HepG2 (cell line): Measurements from ENCODE around the gene SRXN1. TPM values are rescaled to one million over a fixed set of nuclear protein-coding genes. Genes with fewer than 3 reads are reported as not detected.

Experiments used
- CTCF ChIP-seq: sonication (generic); formaldehyde crosslinking; IDR thresholded peaks from 2 replicates; pipeline ENCODE4 v1.5.0; 2020; ENCODE audit warnings: mild to moderate bottlenecking, missing genetic modification reagents, moderate library complexity
- DBP ChIP-seq: sonication (generic); formaldehyde crosslinking; IDR thresholded peaks from 2 replicates; pipeline ENCODE4 v1.4.0; 2020; ENCODE audit warnings: missing genetic modification reagents; ENCODE audit errors: not compliant biosample characterization
- E2F5 ChIP-seq: sonication (generic); formaldehyde crosslinking; conservative IDR thresholded peaks from 2 replicates; pipeline ENCODE4 v1.4.0; 2020; ENCODE audit warnings: missing genetic modification reagents
- FOXK1 ChIP-seq: sonication (generic); formaldehyde crosslinking; IDR thresholded peaks from 2 replicates; pipeline ENCODE4 v1.4.0; 2020; ENCODE audit warnings: low read depth, missing genetic modification reagents, borderline replicate concordance
- GTF3A ChIP-seq: sonication (generic); formaldehyde crosslinking; conservative IDR thresholded peaks from 2 replicates; pipeline ENCODE4 v1.4.0; 2020; ENCODE audit warnings: mild to moderate bottlenecking, missing genetic modification reagents
- HNF1B ChIP-seq: sonication (generic); formaldehyde crosslinking; IDR thresholded peaks from 2 replicates; pipeline ENCODE4 v1.5.1; 2020; ENCODE audit warnings: mild to moderate bottlenecking, moderate library complexity, missing genetic modification reagents
- KLF13 ChIP-seq: sonication (generic); formaldehyde crosslinking; IDR thresholded peaks from 2 replicates; pipeline ENCODE4 v1.4.0; 2020; ENCODE audit warnings: mild to moderate bottlenecking, missing genetic modification reagents
- MAZ ChIP-seq, 2 experiments: sonication (generic) in 1 of 2; formaldehyde crosslinking in 1 of 2; IDR thresholded peaks; 2 replicates each; pipeline versions ENCODE4 v1.5.0 to v1.6.1; 2012 to 2020; ENCODE audit warnings: low read depth in 2 of 2, mild to moderate bottlenecking in 2 of 2, borderline replicate concordance in 1 of 2, improper control_type of control experiment in 1 of 2, low read length in 1 of 2, missing genetic modification reagents in 1 of 2, moderate library complexity in 1 of 2
- MED8 ChIP-seq: sonication (generic); formaldehyde crosslinking; IDR thresholded peaks from 2 replicates; pipeline ENCODE4 v1.8.1; 2023; ENCODE audit warnings: mild to moderate bottlenecking, missing genetic modification reagents; ENCODE audit not compliant: insufficient replicate concordance
- MTERF4 ChIP-seq: sonication (generic); formaldehyde crosslinking; IDR thresholded peaks from 2 replicates; pipeline ENCODE4 v1.8.0; 2023; ENCODE audit warnings: mild to moderate bottlenecking, missing genetic modification reagents
- NFYC ChIP-seq: IDR thresholded peaks from 2 replicates; pipeline ENCODE4 v1.6.1; 2016; ENCODE audit warnings: missing genetic modification reagents, missing compliant biosample characterization
- NR3C1 ChIP-seq: sonication (generic); formaldehyde crosslinking; IDR thresholded peaks from 2 replicates; pipeline ENCODE4 v1.4.0; 2020; ENCODE audit warnings: missing genetic modification reagents
- TCF12 ChIP-seq, 2 experiments: fragments of 450-650 bp in 1 of 2; sonication (generic) in 1 of 2; formaldehyde crosslinking in 1 of 2; IDR thresholded peaks; 2 replicates each; pipeline versions ENCODE4 v1.6.1 to v1.8.0; 2017 to 2022; ENCODE audit warnings: antibody characterized with exemption in 1 of 2, mild to moderate bottlenecking in 1 of 2, missing genetic modification reagents in 1 of 2, moderate library complexity in 1 of 2
- TCF7 ChIP-seq: sonication (generic); IDR thresholded peaks from 2 replicates; pipeline ENCODE4 v1.6.1; 2016; ENCODE audit warnings: antibody characterized with exemption, low read depth
- U2AF2 ChIP-seq: fragments of 200-400 bp; formaldehyde crosslinking; IDR thresholded peaks from 2 replicates; pipeline ENCODE4 v1.6.1; 2017; ENCODE audit warnings: low read depth, mild to moderate bottlenecking, low read length
- YEATS4 ChIP-seq: sonication (generic); formaldehyde crosslinking; IDR thresholded peaks from 2 replicates; pipeline ENCODE4 v1.4.0; 2020; ENCODE audit warnings: missing genetic modification reagents, borderline replicate concordance
- ZNF10 ChIP-seq: sonication (generic); formaldehyde crosslinking; IDR thresholded peaks from 2 replicates; pipeline ENCODE4 v1.4.0; 2020; ENCODE audit warnings: mild to moderate bottlenecking, low read depth, missing genetic modification reagents, borderline replicate concordance
- ZNF235 ChIP-seq: sonication (generic); formaldehyde crosslinking; IDR thresholded peaks from 2 replicates; pipeline ENCODE4 v1.8.1; 2023; ENCODE audit warnings: mild to moderate bottlenecking, missing genetic modification reagents, borderline replicate concordance
- ZNF256 ChIP-seq: sonication (generic); formaldehyde crosslinking; conservative IDR thresholded peaks from 2 replicates; pipeline ENCODE4 v1.4.0; 2020; ENCODE audit warnings: missing genetic modification reagents
- ZNF275 ChIP-seq: sonication (generic); formaldehyde crosslinking; IDR thresholded peaks from 2 replicates; pipeline ENCODE4 v1.8.0; 2022; ENCODE audit warnings: missing genetic modification reagents, mild to moderate bottlenecking, inconsistent platforms, borderline replicate concordance
- polyA plus RNA-seq, 8 experiments: library from polyadenylated mRNA; depleted of rRNA in 3 of 8; stranded (reverse) in 7 of 8; unstranded in 1 of 8; fragments of >200 nt; fragmentation: Illumina TruSeq in 4 of 8; extraction: Trizol in 4 of 8; gene quantifications; 2 replicates each; pipeline versions ENCODE4 v1.2.1 to v1.2.3, GENCODE V29; 2011 to 2016; ENCODE audit warnings: low read depth in 4 of 8, missing spikeins in 1 of 8, mixed read lengths in 1 of 8; ENCODE audit not compliant: insufficient read depth in 1 of 8
- total RNA-seq, 5 experiments: library from RNA; depleted of rRNA; stranded (reverse); fragments of >200 nt; fragmentation: Illumina TruSeq; extraction: Trizol; gene quantifications; 2 replicates each; pipeline ENCODE4 v1.2.3, GENCODE V29; 2016; ENCODE audit warnings: low read depth in 1 of 5

SRXN1 gene
- total and polyA plus RNA-seq, 2 of the 13 experiments (the other 11 are each of a cell fraction or from before 2014, with no cell fraction given) = 29.9 to 87.7 TPM

GRCh38 chr20:651713-652614 is 1.0 kb downstream of the SRXN1 start (continued):
- TF ChIP-seq MAZ (IDR thresholded peaks at IDR 0.05; ENCODE audit: borderline replicate concordance, low read depth, low read length) (no peak), MAZ (CRISPR knock-in tag; IDR thresholded peaks at IDR 0.05; ENCODE audit: low read depth) (no peak), DBP (no peak), MTERF4 (CRISPR knock-in tag) (no peak), NR3C1 (CRISPR knock-in tag) (no peak), TCF7 (no peak), U2AF2 (0 out of 2 replicates have a peak, but pooled peaks have one; percentile 5), TCF12 (IDR thresholded peaks at IDR 0.05) (no peak), TCF12 (CRISPR knock-in tag; IDR thresholded peaks at IDR 0.05) (no peak), ZNF10 (CRISPR knock-in tag) (no peak), YEATS4 (CRISPR knock-in tag) (no peak), E2F5 (CRISPR knock-in tag) (no peak), KLF13 (CRISPR knock-in tag) (no peak), FOXK1 (no peak), NFYC (CRISPR knock-in tag) (no peak), HNF1B (CRISPR knock-in tag) (peak; percentile 10; the same call in 1 of the 2 replicates), ZNF275 (no peak), ZNF256 (CRISPR knock-in tag) (no peak), CTCF (CRISPR knock-in tag) (no peak), MED8 (no peak), ZNF235 (no peak), GTF3A (CRISPR knock-in tag) (no peak)
